ENCODE measurements around the gene NHSL2.

Gene NHSL2

GRCh38 chrX:71992711-71993110 is 82.1 kb downstream of the NHSL2 start:
- Histone ChIP-seq H3K4me1 (ENCODE audit: insufficient read depth, low read length) (peaks cover 14% of the 10 kb centered on the region), H3K36me3 (ENCODE audit: insufficient read depth, low read length) (no peaks in the 10 kb centered on the region), H3K27me3 (ENCODE audit: control insufficient read depth in 1 of 2, insufficient read depth in 2 of 2, low read length in 2 of 2) (peaks cover 0 to 7% of the 10 kb centered on the region in 2 donors), H3K27ac (ENCODE audit: low read depth, low read length) (no peak overlapping the region), H3K4me3 (ENCODE audit: low read depth in 1 of 2, low read length in 2 of 2) (no peak overlapping the region), H3K9me3 (ENCODE audit: low read length) (no peaks in the 10 kb centered on the region), H3K9ac (ENCODE audit: low read length) (no peak overlapping the region)

GRCh38 chrX:71993371-71993770 is 82.7 kb downstream of the NHSL2 start:
- Histone ChIP-seq H3K27me3 (ENCODE audit: control insufficient read depth in 1 of 2, insufficient read depth in 2 of 2, low read length in 2 of 2) (peaks cover 0 to 7% of the 10 kb centered on the region in 2 donors), H3K9me3 (ENCODE audit: low read length) (no peaks in the 10 kb centered on the region), H3K27ac (ENCODE audit: low read depth, low read length) (no peak overlapping the region), H3K4me1 (ENCODE audit: insufficient read depth, low read length) (peaks cover 14% of the 10 kb centered on the region), H3K36me3 (ENCODE audit: insufficient read depth, low read length) (no peaks in the 10 kb centered on the region), H3K9ac (ENCODE audit: low read length) (no peak overlapping the region), H3K4me3 (ENCODE audit: low read depth in 1 of 2, low read length in 2 of 2) (no peak overlapping the region)

GRCh38 chrX:71994601-71995000 is 84.0 kb downstream of the NHSL2 start:
- H3K9me3 ChIP-seq (ENCODE audit: low read length) = no peaks in the 10 kb centered on the region
- H3K4me1 ChIP-seq (ENCODE audit: insufficient read depth, low read length) = peaks cover 14% of the 10 kb centered on the region
- peaks cover 0 to 7% of the 10 kb centered on the region in 2 donors for H3K27me3 ChIP-seq (ENCODE audit: control insufficient read depth in 1 of 2, insufficient read depth in 2 of 2, low read length in 2 of 2)
- H3K27ac ChIP-seq (ENCODE audit: low read depth, low read length) = no peak overlapping the region
- no peak overlapping the region for H3K4me3 ChIP-seq (ENCODE audit: low read depth in 1 of 2, low read length in 2 of 2)
- no peaks in the 10 kb centered on the region for H3K36me3 ChIP-seq (ENCODE audit: insufficient read depth, low read length)
- no peak overlapping the region for H3K9ac ChIP-seq (ENCODE audit: low read length)

GRCh38 chrX:71995122-71995521 is 84.5 kb downstream of the NHSL2 start:
- Histone ChIP-seq H3K9ac (ENCODE audit: low read length) (no peak overlapping the region), H3K27me3 (ENCODE audit: control insufficient read depth in 1 of 2, insufficient read depth in 2 of 2, low read length in 2 of 2) (peaks cover 0 to 7% of the 10 kb centered on the region in 2 donors), H3K4me3 (ENCODE audit: low read depth in 1 of 2, low read length in 2 of 2) (no peak overlapping the region), H3K27ac (ENCODE audit: low read depth, low read length) (no peak overlapping the region), H3K9me3 (ENCODE audit: low read length) (no peaks in the 10 kb centered on the region), H3K36me3 (ENCODE audit: insufficient read depth, low read length) (no peaks in the 10 kb centered on the region), H3K4me1 (ENCODE audit: insufficient read depth, low read length) (peaks cover 14% of the 10 kb centered on the region)

- H3K27me3 ChIP-seq (ENCODE audit: control insufficient read depth in 1 of 2, insufficient read depth in 2 of 2, low read length in 2 of 2) = peaks cover 0 to 3% of the 10 kb centered on the region in 2 donors
- H3K4me3 ChIP-seq (ENCODE audit: low read depth in 1 of 2, low read length in 2 of 2) = no peak overlapping the region
- no peak overlapping the region for H3K9ac ChIP-seq (ENCODE audit: low read length)
- H3K36me3 ChIP-seq (ENCODE audit: insufficient read depth, low read length) = no peaks in the 10 kb centered on the region
- H3K9me3 ChIP-seq (ENCODE audit: low read length) = no peaks in the 10 kb centered on the region
- H3K27ac ChIP-seq (ENCODE audit: low read depth, low read length) = no peak overlapping the region
- H3K4me1 ChIP-seq (ENCODE audit: insufficient read depth, low read length) = peaks cover 6% of the 10 kb centered on the region
Measured at GRCh38 chrX:71996136-71996535, 85.5 kb downstream of the NHSL2 start.

GRCh38 chrX:71996826-71997225 is 86.2 kb downstream of the NHSL2 start:
- no peaks in the 10 kb centered on the region for H3K36me3 ChIP-seq (ENCODE audit: insufficient read depth, low read length)
- H3K4me3 ChIP-seq (ENCODE audit: low read depth in 1 of 2, low read length in 2 of 2) = no peak overlapping the region
- no peaks in the 10 kb centered on the region for H3K9me3 ChIP-seq (ENCODE audit: low read length)
- H3K4me1 ChIP-seq (ENCODE audit: insufficient read depth, low read length) = no peaks in the 10 kb centered on the region
- no peak overlapping the region for H3K9ac ChIP-seq (ENCODE audit: low read length)
- peaks cover 0 to 5% of the 10 kb centered on the region in 2 donors for H3K27me3 ChIP-seq (ENCODE audit: control insufficient read depth in 1 of 2, insufficient read depth in 2 of 2, low read length in 2 of 2)
- H3K27ac ChIP-seq (ENCODE audit: low read depth, low read length) = no peak overlapping the region

GRCh38 chrX:71997320-71997719 is 86.7 kb downstream of the NHSL2 start:
- Histone ChIP-seq H3K36me3 (ENCODE audit: insufficient read depth, low read length) (no peaks in the 10 kb centered on the region), H3K4me1 (ENCODE audit: insufficient read depth, low read length) (no peaks in the 10 kb centered on the region), H3K4me3 (ENCODE audit: low read depth in 1 of 2, low read length in 2 of 2) (no peak overlapping the region), H3K9ac (ENCODE audit: low read length) (no peak overlapping the region), H3K27me3 (ENCODE audit: control insufficient read depth in 1 of 2, insufficient read depth in 2 of 2, low read length in 2 of 2) (peaks cover 0 to 5% of the 10 kb centered on the region in 2 donors), H3K27ac (ENCODE audit: low read depth, low read length) (no peak overlapping the region), H3K9me3 (ENCODE audit: low read length) (no peaks in the 10 kb centered on the region)

- no peak overlapping the region for H3K4me3 ChIP-seq (ENCODE audit: low read depth in 1 of 2, low read length in 2 of 2)
- H3K4me1 ChIP-seq (ENCODE audit: insufficient read depth, low read length) = peaks cover 3% of the 10 kb centered on the region
- H3K9ac ChIP-seq (ENCODE audit: low read length) = no peak overlapping the region
- no peak overlapping the region for H3K27ac ChIP-seq (ENCODE audit: low read depth, low read length)
- no peaks in the 10 kb centered on the region for H3K9me3 ChIP-seq (ENCODE audit: low read length)
- no peaks in the 10 kb centered on the region for H3K36me3 ChIP-seq (ENCODE audit: insufficient read depth, low read length)
- peaks cover 0 to 5% of the 10 kb centered on the region in 2 donors for H3K27me3 ChIP-seq (ENCODE audit: control insufficient read depth in 1 of 2, insufficient read depth in 2 of 2, low read length in 2 of 2)
Measured at GRCh38 chrX:71998836-71999509, 88.3 kb downstream of the NHSL2 start.

GRCh38 chrX:71999535-71999934 is 88.9 kb downstream of the NHSL2 start:
- Histone ChIP-seq H3K9ac (ENCODE audit: low read length) (no peak overlapping the region), H3K27me3 (ENCODE audit: control insufficient read depth in 1 of 2, insufficient read depth in 2 of 2, low read length in 2 of 2) (peaks cover 0 to 5% of the 10 kb centered on the region in 2 donors), H3K27ac (ENCODE audit: low read depth, low read length) (no peak overlapping the region), H3K4me1 (ENCODE audit: insufficient read depth, low read length) (peaks cover 4% of the 10 kb centered on the region), H3K9me3 (ENCODE audit: low read length) (no peaks in the 10 kb centered on the region), H3K36me3 (ENCODE audit: insufficient read depth, low read length) (no peaks in the 10 kb centered on the region), H3K4me3 (ENCODE audit: low read depth in 1 of 2, low read length in 2 of 2) (no peak overlapping the region)

GRCh38 chrX:72001471-72001870 is 90.8 kb downstream of the NHSL2 start:
- Histone ChIP-seq H3K9ac (ENCODE audit: low read length) (no peak overlapping the region), H3K9me3 (ENCODE audit: low read length) (no peaks in the 10 kb centered on the region), H3K27me3 (ENCODE audit: control insufficient read depth in 1 of 2, insufficient read depth in 2 of 2, low read length in 2 of 2) (peaks cover 0 to 5% of the 10 kb centered on the region in 2 donors), H3K27ac (ENCODE audit: low read depth, low read length) (no peak overlapping the region), H3K4me1 (ENCODE audit: insufficient read depth, low read length) (peaks cover 4% of the 10 kb centered on the region), H3K36me3 (ENCODE audit: insufficient read depth, low read length) (no peaks in the 10 kb centered on the region), H3K4me3 (ENCODE audit: low read depth in 1 of 2, low read length in 2 of 2) (no peak overlapping the region)

GRCh38 chrX:72001906-72002305 is 91.3 kb downstream of the NHSL2 start:
- H3K4me3 ChIP-seq (ENCODE audit: low read depth in 1 of 2, low read length in 2 of 2) = no peak overlapping the region
- H3K9me3 ChIP-seq (ENCODE audit: low read length) = no peaks in the 10 kb centered on the region
- H3K27me3 ChIP-seq (ENCODE audit: control insufficient read depth in 1 of 2, insufficient read depth in 2 of 2, low read length in 2 of 2) = peaks cover 0 to 5% of the 10 kb centered on the region in 2 donors
- H3K4me1 ChIP-seq (ENCODE audit: insufficient read depth, low read length) = peaks cover 4% of the 10 kb centered on the region
- no peak overlapping the region for H3K9ac ChIP-seq (ENCODE audit: low read length)
- no peak overlapping the region for H3K27ac ChIP-seq (ENCODE audit: low read depth, low read length)
- no peaks in the 10 kb centered on the region for H3K36me3 ChIP-seq (ENCODE audit: insufficient read depth, low read length)

- Histone ChIP-seq H3K4me1 (ENCODE audit: insufficient read depth, low read length) (peaks cover 4% of the 10 kb centered on the region), H3K9me3 (ENCODE audit: low read length) (no peaks in the 10 kb centered on the region), H3K27me3 (ENCODE audit: control insufficient read depth in 1 of 2, insufficient read depth in 2 of 2, low read length in 2 of 2) (peaks cover 0 to 5% of the 10 kb centered on the region in 2 donors), H3K4me3 (ENCODE audit: low read depth in 1 of 2, low read length in 2 of 2) (no peak overlapping the region), H3K27ac (ENCODE audit: low read depth, low read length) (no peak overlapping the region), H3K36me3 (ENCODE audit: insufficient read depth, low read length) (no peaks in the 10 kb centered on the region), H3K9ac (ENCODE audit: low read length) (no peak overlapping the region)
Measured at GRCh38 chrX:72002875-72003274, 92.2 kb downstream of the NHSL2 start.
